ENCODE results near the gene MAP6. TPM values are rescaled to one million over a fixed set of nuclear protein-coding genes. Genes with fewer than 3 reads are reported as not detected.

MAP6 gene
- total RNA-seq, 1 experiment from 2014 or later = not detected

- TF ChIP-seq TCF7L2 (IDR thresholded peaks at IDR 0.05; ENCODE audit: borderline replicate concordance, extremely low read depth, insufficient read depth, insufficient read length) = no peak
These were observed 92.3 kb downstream of the MAP6 start (continued) for GRCh38 chr11:75576499-75576918.

- H3K4me1 ChIP-seq (ENCODE audit: control insufficient read depth in 1 of 2, insufficient read depth in 2 of 2, low read length in 2 of 2) = peaks cover 0 to 4% of the 10 kb centered on the region in 2 experiments; a peak in 1 of 4 replicates
- no peak overlapping the region for H3K4me3 ChIP-seq (replicated peaks in 1 of 2; ENCODE audit: low read depth in 1 of 2, low read length in 2 of 2)
- no peak overlapping the region for H3K4me2 ChIP-seq (ENCODE audit: low read length)
- DNase-seq (ENCODE audit: low read depth, low spot score) (no peak), ATAC-seq (no peak)
- no peak overlapping the region for H3K27ac ChIP-seq (ENCODE audit: low read depth, low read length)
- no TSS peak for BruUV-seq (replicated peaks)
- POLR2A ChIA-PET = interaction anchor here (0.9 to 2.0 kb wide), 2 partner anchors 11 to 13 kb away, joined by 4 to 5 read pairs; no protein-coding TSS in a partner anchor
- no peaks in the 10 kb centered on the region for H3K9me3 ChIP-seq (ENCODE audit: control insufficient read depth in 1 of 2, insufficient read depth in 1 of 2, low read depth in 1 of 2, low read length in 2 of 2)
- CTCF ChIA-PET = interaction anchor here (0.7 to 2.5 kb wide), 5 partner anchors 12 to 47 kb away, joined by 3 to 13 read pairs (median 3); no protein-coding TSS in a partner anchor
- intact Hi-C loops (cut with micrococcal nuclease) = loop anchor here (2.0 kb wide), 1 partner anchor 131 kb away; no protein-coding TSS in a partner anchor
- H3K9ac ChIP-seq (ENCODE audit: low read length) = no peak overlapping the region
- H3K36me3 ChIP-seq (ENCODE audit: control insufficient read depth in 1 of 2, insufficient read depth in 2 of 2, low read length in 2 of 2) = peaks cover 11 to 12% of the 10 kb centered on the region in 2 experiments; a peak in 3 of 4 replicates
- RAD21 ChIA-PET (ENCODE audit: low non-redundant PET in 1 of 2, low total read pairs in 2 of 2, uncharacterized antibody in 2 of 2, unreplicated experiment in 2 of 2) = interaction anchor here in 1 of 2 experiments (0.6 kb wide), 1 partner anchor 209 kb away, joined by 3 read pairs; no protein-coding TSS in a partner anchor
- H3K79me2 ChIP-seq (ENCODE audit: insufficient read depth, low read length) = no peaks in the 10 kb centered on the region
- no peaks in the 10 kb centered on the region for H3K9me2 ChIP-seq (ENCODE audit: insufficient read depth)
- TF ChIP-seq EGR1 (IDR thresholded peaks at IDR 0.05; ENCODE audit: low read depth) (no peak), ELF1 (IDR thresholded peaks at IDR 0.05; ENCODE audit: borderline replicate concordance, low read depth) (no peak), ZNF274 (IDR thresholded peaks at IDR 0.05; ENCODE audit: low read depth, low read length) (no peak), EZH2 (IDR thresholded peaks at IDR 0.05) (no peak), SP1 (IDR thresholded peaks at IDR 0.05; ENCODE audit: low read depth) (no peak), YY1 (IDR thresholded peaks at IDR 0.05; ENCODE audit: extremely low read depth, insufficient replicate concordance, low read depth, low read length) (no peak), FOSL1 (IDR thresholded peaks at IDR 0.05; ENCODE audit: low read depth) (no peak), RAD21 (IDR thresholded peaks at IDR 0.05; ENCODE audit: low read depth) (no peak), CEBPB (IDR thresholded peaks at IDR 0.05; ENCODE audit: low read depth) (no peak), TCF7L2 (IDR thresholded peaks at IDR 0.05; ENCODE audit: borderline replicate concordance, extremely low read depth, insufficient read depth, insufficient read length) (no peak), EZH2phosphoT487 (IDR thresholded peaks at IDR 0.05; ENCODE audit: borderline replicate concordance) (no peak), CBX3 (IDR thresholded peaks at IDR 0.05; ENCODE audit: low read depth) (no peak), ZFX (IDR thresholded peaks at IDR 0.05) (no peak)
- TF ChIP-seq, protein P1, sequence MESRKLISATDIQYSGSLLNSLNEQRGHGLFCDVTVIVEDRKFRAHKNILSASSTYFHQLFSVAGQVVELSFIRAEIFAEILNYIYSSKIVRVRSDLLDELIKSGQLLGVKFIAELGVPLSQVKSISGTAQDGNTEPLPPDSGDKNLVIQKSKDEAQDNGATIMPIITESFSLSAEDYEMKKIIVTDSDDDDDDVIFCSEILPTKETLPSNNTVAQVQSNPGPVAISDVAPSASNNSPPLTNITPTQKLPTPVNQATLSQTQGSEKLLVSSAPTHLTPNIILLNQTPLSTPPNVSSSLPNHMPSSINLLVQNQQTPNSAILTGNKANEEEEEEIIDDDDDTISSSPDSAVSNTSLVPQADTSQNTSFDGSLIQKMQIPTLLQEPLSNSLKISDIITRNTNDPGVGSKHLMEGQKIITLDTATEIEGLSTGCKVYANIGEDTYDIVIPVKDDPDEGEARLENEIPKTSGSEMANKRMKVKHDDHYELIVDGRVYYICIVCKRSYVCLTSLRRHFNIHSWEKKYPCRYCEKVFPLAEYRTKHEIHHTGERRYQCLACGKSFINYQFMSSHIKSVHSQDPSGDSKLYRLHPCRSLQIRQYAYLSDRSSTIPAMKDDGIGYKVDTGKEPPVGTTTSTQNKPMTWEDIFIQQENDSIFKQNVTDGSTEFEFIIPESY (IDR thresholded peaks at IDR 0.05; ENCODE audit: extremely low read depth, insufficient replicate concordance, low read length) = no peak
- TF ChIP-seq, protein P2, sequence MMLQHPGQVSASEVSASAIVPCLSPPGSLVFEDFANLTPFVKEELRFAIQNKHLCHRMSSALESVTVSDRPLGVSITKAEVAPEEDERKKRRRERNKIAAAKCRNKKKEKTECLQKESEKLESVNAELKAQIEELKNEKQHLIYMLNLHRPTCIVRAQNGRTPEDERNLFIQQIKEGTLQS (IDR thresholded peaks at IDR 0.05) = no peak
- TF ChIP-seq, protein P3, sequence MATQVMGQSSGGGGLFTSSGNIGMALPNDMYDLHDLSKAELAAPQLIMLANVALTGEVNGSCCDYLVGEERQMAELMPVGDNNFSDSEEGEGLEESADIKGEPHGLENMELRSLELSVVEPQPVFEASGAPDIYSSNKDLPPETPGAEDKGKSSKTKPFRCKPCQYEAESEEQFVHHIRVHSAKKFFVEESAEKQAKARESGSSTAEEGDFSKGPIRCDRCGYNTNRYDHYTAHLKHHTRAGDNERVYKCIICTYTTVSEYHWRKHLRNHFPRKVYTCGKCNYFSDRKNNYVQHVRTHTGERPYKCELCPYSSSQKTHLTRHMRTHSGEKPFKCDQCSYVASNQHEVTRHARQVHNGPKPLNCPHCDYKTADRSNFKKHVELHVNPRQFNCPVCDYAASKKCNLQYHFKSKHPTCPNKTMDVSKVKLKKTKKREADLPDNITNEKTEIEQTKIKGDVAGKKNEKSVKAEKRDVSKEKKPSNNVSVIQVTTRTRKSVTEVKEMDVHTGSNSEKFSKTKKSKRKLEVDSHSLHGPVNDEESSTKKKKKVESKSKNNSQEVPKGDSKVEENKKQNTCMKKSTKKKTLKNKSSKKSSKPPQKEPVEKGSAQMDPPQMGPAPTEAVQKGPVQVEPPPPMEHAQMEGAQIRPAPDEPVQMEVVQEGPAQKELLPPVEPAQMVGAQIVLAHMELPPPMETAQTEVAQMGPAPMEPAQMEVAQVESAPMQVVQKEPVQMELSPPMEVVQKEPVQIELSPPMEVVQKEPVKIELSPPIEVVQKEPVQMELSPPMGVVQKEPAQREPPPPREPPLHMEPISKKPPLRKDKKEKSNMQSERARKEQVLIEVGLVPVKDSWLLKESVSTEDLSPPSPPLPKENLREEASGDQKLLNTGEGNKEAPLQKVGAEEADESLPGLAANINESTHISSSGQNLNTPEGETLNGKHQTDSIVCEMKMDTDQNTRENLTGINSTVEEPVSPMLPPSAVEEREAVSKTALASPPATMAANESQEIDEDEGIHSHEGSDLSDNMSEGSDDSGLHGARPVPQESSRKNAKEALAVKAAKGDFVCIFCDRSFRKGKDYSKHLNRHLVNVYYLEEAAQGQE (IDR thresholded peaks at IDR 0.05; ENCODE audit: low read depth) = no peak
- peaks cover 4% of the 10 kb centered on the region; the same call in 1 of the 2 replicates for H3K27me3 ChIP-seq (ENCODE audit: insufficient read depth, low read length)
- H2AFZ ChIP-seq (ENCODE audit: low read depth, low read length, poor library complexity, severe bottlenecking) = no peak overlapping the region
- H4K20me1 ChIP-seq (ENCODE audit: insufficient read depth) = no peaks in the 10 kb centered on the region
These were observed 92.8 kb downstream of the MAP6 start for GRCh38 chr11:75576017-75576416.
